T1000 (cell line): Measurements from ENCODE around the gene PELI2.

ENCODE experiments used
- DNase-seq: peaks from one replicate; lab custom pipeline; 2025; ENCODE audit warnings: mixed read lengths; lab: John Stamatoyannopoulos, UW

PELI2 gene

DNA sequence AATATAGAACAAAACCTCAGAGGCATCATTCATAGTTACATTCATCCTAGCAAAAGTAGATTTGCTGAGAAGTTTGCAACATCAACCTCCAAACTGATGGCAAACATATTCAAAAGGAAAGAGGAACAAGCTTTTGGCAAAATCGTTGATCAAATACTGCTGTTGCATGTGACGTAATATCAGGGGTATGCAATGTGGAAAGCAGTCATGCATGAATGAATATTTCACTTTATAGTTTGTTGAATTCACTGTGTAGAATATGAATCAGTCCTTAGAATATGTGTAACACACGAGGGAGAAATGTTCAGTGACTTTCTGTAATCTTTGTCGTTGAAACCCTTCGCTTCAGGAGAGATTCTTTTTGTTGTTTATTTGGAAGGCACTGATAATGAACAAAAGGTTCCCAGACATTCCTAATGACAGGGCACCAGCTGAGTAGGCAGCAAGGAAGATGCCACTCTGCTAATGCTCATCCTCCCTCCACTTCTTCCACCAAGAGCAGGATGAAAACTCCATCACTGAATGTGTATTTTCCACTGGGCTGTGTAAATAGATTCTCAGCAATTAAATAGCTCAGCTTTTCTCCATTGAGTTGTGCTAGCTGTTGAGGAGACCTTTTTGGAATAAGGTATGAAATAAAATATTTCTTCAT, 126.1 kb downstream of the PELI2 start:
- no peak for DNase-seq

GRCh38 chr14:56247495-56248200, 129.4 kb downstream of the PELI2 start:
- no peak for DNase-seq

GRCh38 chr14:56248442-56248841, 130.2 kb downstream of the PELI2 start:
- no peak for DNase-seq

DNA sequence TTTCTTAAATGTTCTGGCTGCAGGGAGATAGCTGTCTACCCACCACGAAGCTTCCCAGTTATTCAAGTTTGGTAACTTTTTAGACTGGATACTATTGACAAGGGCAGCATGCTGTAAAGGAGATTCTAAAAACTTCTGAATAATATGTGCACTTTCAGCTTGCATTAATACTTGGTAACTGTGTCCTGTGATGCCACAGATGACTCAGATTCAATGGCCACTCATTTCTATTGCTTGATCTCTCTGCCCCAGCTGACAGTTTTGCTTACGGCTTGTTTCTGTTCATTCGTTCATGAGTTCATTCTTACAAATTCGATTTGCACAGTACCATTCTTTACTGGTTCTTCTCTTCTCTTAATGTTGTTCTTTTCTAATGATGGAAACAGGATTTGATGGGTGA, 142.8 kb downstream of the PELI2 start:
- no peak for DNase-seq

DNA sequence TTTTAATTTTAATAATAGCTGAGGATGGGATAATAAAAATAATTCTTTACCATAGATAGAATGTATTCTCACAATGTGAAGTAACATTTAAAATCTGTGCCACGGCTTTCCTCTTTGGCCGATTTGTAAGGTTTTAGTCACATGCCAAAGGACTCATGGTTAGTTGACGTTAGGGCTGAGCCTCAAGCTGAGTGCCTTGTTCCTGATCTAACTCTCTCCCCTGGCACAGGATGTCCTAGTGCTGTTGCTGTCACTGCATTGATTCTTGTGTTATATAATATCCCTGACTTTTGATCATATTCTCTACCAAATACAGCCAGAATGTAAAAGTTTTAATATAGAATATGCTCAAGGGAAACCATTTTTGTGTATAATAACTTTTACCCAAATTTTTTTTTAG, 144.3 kb downstream of the PELI2 start:
- no peak for DNase-seq

- no peak for DNase-seq
Observed at GRCh38 chr14:56268039-56268438, 149.8 kb downstream of the PELI2 start.

DNA sequence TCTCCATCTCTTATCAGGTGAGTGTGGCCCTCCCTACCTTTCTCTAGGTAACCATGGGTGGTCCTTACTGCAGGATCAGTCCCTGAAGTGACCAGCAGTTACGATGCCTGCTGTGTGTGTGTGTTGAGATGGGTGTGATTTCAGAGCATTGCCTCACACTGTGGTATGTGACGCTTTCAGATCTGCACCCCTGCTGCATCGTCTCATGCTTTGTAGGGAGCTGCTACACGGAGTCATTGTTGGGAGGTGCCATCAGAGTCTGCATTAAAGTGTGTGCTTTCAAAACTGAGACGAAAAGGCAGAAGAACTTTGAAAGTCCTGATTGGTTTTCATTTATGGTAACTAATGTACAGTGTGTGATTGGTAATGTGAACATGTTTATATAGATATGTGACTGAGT, 150.5 kb downstream of the PELI2 start:
- DNase-seq, result no peak

DNA sequence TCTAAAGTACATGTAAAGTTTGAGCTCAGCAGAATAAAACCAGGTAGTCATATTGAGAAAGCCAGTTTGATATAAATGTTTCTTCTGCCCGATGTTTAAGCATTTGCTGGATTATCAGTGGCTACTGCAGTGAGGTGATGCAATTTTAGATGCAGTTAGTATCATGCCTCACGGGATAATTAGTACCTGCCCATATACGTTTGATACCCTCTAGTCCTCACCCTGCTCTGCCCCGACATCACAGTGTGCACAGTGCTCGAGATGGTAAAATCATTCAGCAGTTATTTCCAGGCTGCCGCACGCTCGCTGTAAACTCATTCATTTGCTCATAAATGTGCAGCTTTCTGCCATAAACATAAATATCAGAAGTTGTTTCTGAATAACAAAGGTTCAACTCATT, 152.7 kb downstream of the PELI2 start:
- DNase-seq, result no peak

DNA sequence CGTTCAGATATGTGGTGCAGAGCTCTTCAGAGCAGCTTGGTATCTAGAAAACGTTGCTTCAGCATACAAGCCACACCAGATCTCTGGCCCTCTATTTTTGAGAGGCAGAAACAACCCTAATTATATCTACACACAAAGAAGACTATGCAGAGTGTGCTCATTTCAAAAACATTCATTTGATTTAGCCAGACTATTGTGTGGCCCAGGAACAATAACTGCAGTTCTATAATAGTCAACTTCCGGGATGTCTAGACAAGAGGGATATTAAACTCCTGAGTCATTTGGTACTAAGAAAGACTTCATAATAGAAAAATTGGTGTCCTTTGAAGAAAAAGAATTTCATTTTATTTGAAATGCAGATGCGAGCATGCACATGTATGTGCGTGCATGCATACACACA, 153.8 kb downstream of the PELI2 start:
- DNase-seq, result no peak

DNA sequence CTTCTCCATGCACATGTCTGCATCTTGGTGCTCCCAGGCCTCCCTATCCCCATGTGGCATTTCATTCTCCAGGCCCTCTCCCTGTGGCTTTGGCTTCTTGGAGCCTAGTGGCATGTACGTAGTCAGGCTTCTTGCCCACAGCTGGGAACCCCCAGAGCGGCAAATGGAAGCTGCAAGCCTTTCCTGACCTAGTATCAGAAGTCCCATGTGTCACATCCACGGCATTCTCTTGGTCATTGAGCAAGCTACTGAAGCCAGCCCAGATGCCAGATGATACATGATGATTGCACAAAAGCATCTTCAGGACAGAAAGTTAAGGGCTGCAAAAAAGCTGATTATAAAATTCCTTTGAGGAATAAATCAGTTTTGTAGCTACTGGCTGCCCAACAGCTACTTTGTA, 154.9 kb downstream of the PELI2 start:
- no peak for DNase-seq

DNA sequence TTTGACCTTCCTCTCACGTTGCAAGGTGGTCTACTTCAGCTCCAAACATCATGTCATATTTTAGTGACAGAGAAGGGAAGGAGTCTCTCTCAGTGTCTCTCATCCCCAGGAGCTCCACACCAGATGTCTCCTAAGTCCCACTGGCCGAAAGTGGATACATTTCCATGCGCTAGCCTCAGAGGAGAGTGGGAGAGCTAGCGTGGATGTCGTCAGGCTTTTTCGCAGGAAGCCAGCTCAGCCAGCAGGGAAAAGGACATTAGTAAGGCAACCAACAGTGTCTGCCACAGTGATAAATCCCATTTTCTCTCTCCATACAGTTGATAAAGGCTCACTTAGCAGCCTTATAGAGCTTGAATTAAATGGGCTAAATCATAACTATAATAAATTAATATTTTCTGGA, 155.7 kb downstream of the PELI2 start:
- no peak for DNase-seq

DNA sequence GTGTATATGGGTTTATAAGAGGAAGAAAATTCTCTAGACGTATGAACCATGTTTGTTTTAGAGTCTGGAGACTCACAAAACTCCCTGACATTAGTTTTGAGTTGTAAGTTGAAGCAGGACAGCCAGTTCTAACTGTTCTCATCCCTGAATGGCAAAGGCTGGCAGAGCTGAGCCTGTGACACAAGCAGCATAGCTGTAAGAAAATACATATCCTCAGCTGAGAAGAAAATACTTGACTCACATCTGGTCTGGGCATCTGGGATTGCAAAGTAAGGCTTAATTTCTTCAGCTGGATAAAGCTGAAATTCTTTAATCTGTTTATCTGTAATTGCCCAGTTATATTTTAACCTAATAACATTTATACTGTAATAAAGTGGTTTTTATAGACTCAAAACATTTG, 156.3 kb downstream of the PELI2 start:
- no peak for DNase-seq

GRCh38 chr14:56276108-56276507, 157.9 kb downstream of the PELI2 start:
- DNase-seq, result no peak

GRCh38 chr14:56278383-56278782, 160.2 kb downstream of the PELI2 start:
- DNase-seq, result no peak

GRCh38 chr14:56280843-56281242, 162.6 kb downstream of the PELI2 start:
- no peak for DNase-seq

- no peak for DNase-seq
Observed at GRCh38 chr14:56282179-56282578, 164.0 kb downstream of the PELI2 start.

DNA sequence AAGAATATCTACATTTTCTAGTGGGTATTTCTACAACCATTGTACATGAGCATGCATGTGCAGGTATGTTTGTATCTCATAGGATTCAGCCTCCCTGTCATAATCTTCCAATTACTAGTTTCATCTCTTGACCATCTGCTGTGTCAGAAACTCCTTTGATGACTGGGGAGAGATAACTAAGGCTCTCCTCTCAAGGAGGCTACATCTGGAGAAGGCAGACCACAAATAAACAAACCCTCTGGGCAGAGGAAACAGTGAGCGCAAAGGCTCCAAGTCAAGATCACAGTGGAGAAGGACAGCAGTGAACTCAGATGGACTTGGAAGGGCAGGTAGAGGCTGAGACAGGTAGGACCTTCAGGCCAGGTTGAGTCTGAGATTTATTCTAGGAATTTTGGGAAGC, 166.4 kb downstream of the PELI2 start:
- DNase-seq, result no peak

DNA sequence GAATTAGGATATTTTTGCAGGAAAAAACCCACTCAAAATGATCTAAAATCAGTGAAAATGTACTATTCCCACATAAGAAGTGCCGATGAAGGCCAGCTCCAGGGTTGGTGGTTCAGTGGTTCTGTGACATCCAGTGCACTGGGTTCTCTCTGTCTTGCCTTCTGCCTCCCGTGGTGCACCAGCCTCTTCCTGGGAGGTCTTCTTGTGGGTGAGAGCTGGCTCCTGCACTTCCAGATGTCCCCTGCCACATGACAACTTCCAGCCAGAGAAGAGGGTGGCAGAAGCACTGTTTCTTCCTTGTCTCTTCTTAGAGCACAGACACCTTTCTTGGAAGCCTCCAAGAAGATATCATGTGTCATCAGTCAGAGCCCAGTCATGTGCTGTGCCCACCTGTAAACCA, 170.9 kb downstream of the PELI2 start:
- DNase-seq, result no peak

DNA sequence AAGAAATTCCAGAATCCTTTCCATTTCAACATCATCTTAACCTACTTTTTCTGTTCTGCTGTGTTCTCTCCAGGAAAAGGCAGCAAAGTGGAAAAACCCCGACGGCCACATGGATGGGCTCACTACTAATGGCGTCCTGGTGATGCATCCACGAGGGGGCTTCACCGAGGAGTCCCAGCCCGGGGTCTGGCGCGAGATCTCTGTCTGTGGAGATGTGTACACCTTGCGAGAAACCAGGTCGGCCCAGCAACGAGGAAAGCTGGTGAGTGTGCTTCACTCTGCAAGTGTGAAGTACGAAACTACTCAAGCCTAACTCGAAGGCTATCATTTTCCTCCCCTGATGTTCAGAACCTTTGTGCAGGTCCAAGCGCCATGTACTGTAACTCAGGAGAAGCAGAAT, 172.0 kb downstream of the PELI2 start:
- DNase-seq, result no peak

GRCh38 chr14:56292970-56293369, 174.8 kb downstream of the PELI2 start:
- DNase-seq, result no peak

DNA sequence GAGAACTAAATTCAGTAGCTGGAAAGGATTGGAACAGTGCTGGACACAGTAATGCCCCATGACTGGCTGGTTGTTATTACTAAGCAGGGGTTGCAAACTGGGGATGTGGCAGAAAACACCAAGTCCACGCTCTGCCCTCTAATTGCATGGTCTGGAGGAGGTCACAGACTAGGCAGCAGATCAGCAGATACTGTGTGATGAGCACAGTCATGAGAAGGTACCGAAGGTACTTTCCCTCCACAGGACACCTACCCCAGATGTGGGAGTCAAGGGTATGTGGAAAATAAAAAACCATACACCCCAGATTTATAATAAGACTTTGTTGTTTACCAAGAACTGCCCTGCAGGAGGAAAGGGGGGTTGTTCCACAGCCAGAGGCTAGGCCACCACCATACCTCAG, 175.3 kb downstream of the PELI2 start:
- DNase-seq, result no peak

DNA sequence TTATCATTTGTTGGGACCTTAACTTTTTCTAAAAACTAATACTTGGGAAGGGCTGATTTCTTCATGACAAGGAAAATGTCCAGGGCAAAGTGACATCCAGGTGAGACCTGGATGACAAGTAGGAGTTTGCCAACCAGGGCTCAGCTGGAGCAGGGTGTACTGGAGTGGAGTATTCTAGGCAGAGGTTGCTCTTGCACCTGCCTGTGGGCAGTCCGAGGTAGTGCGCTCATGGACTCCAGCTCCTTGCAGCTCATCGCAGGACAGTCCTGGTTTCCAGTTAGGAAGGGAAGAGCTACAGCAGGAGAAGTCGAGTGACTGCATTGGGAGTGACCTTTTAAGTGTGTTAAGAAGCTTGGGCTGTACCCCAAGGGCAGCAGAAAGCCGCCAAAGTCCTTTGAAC, 175.9 kb downstream of the PELI2 start:
- DNase-seq, result no peak

DNA sequence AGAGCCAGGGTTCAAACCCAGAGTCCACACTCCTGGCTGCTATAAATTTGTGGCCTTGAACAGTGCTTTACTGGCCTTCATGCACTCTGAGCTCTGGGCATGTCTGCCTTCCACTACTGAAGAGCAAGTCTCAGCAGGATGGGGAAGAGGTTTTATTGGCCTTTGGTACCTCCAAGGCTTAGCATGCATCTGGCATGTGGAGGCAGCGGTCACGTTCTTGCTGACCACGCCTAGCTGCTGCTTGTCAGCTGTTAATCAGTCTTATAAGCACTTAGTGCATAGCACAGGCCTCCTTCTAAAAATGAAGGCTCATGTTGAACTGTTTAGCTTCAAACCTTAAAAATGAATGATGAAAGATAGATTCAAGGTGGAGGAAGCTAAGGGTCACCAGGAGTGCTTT, 177.5 kb downstream of the PELI2 start:
- no peak for DNase-seq

DNA sequence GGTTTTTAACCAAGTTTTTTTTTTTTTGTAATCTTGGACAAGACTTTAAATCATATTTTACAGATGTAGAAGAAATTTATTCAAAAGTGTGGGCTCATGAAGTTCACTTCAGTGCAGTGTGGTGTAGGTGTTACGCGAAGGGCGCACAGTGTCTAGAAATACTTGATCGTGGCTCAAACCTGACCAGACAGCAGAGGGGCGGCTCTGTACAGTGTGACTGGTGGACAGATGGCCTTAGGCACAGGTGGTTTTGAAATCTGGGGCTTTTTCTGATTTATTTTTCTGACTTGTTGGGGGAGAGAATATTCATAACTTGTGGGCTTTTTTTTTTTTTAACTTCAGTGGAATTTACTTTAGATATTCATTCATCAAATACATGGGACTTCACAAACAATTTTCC, 179.2 kb downstream of the PELI2 start:
- DNase-seq, result no peak
